ENCODE measurements around the gene PPM1D. TPM values are rescaled to one million over a fixed set of nuclear protein-coding genes. Genes with fewer than 3 reads are reported as not detected.

The PPM1D gene
- total RNA-seq, 1 experiment from 2014 or later = 19.0 TPM

DNA sequence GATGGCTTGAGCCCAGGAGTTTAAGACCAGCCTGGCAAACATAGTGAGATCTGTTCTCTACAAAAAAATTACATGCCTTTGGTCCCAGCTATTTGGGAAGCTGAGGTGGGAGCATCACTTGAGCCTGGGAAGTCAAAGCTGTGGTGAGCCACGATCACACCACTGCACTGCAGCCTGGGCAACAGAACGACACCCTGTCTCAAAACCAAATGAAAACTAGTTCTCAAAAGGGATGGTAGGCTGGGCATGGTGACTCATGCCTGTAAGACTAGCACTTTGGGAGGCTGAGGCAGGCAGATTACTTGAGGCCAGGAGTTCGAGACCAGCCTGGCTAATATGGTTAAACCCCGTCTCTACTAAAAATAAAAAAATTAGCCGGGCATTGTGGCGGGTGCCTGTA is 31.1 kb downstream of the PPM1D start:
- Mint-ChIP-seq H3K9me3 (no peaks in the 10 kb centered on the region), H3K4me1 (no peaks in the 10 kb centered on the region), H3K4me3 (no peak overlapping the region), H3K27ac (no peak overlapping the region), H3K27me3 (ENCODE audit: low read depth) (no peaks in the 10 kb centered on the region), H3K36me3 (ENCODE audit: insufficient read depth in 1 of 3, low read depth in 3 of 3) (peaks cover 0 to 25% (median 23%) of the 10 kb centered on the region in 3 experiments; a peak in 6 of 7 replicates)
- no peak overlapping the region for H4K8ac ChIP-seq (replicated peaks; ENCODE audit: insufficient read length, low read depth, low read length)
- H3K27me3 ChIP-seq (ENCODE audit: insufficient read depth, low read length) = no peaks in the 10 kb centered on the region
- H3K14ac ChIP-seq (ENCODE audit: insufficient read depth, low read length) = no peak overlapping the region
- H3K9me3 ChIP-seq (ENCODE audit: control insufficient read depth, low read depth, low read length) = no peaks in the 10 kb centered on the region
- no peak overlapping the region for H4K91ac ChIP-seq (ENCODE audit: insufficient read length, low read depth, low read length)
- no peak overlapping the region for H3K23ac ChIP-seq (ENCODE audit: insufficient read length, low read depth, low read length)
- H2AFZ ChIP-seq (ENCODE audit: low read length) = no peak overlapping the region
- no peak overlapping the region for H3T11ph ChIP-seq (ENCODE audit: low read length)
- no peak for DNase-seq
- no peak overlapping the region for H2AK5ac ChIP-seq (ENCODE audit: insufficient read length, low read length)
- H3K23me2 ChIP-seq (ENCODE audit: insufficient read length, low read depth, low read length, poor library complexity, severe bottlenecking) = no peaks in the 10 kb centered on the region
- H3K4me1 ChIP-seq (ENCODE audit: insufficient read depth, low read length) = no peaks in the 10 kb centered on the region
- WGBS (ENCODE audit: extremely low coverage, insufficient read length, low lambda C conversion rate) = no CpG with 5 or more reads among the region's 6 CpGs
- H2BK5ac ChIP-seq (ENCODE audit: insufficient read length, low read length) = no peak overlapping the region
- no peak overlapping the region for H3K4me2 ChIP-seq (ENCODE audit: insufficient read depth, insufficient read length, low read length)
- no peak overlapping the region for H2BK20ac ChIP-seq (ENCODE audit: low read depth, low read length, poor library complexity, severe bottlenecking)
- no peak overlapping the region for H4K5ac ChIP-seq (ENCODE audit: insufficient read length, low read depth, low read length)
- no peak overlapping the region for H3K18ac ChIP-seq (ENCODE audit: insufficient read length, low read depth, low read length)
- no peak overlapping the region for H3K9ac ChIP-seq (ENCODE audit: extremely low read depth, insufficient read length, low read length)
- no peak overlapping the region for H2BK120ac ChIP-seq (ENCODE audit: low read depth, low read length, poor library complexity, severe bottlenecking)
- no peak overlapping the region for H2BK15ac ChIP-seq (ENCODE audit: low read depth, low read length)
- TF ChIP-seq, protein P1, sequence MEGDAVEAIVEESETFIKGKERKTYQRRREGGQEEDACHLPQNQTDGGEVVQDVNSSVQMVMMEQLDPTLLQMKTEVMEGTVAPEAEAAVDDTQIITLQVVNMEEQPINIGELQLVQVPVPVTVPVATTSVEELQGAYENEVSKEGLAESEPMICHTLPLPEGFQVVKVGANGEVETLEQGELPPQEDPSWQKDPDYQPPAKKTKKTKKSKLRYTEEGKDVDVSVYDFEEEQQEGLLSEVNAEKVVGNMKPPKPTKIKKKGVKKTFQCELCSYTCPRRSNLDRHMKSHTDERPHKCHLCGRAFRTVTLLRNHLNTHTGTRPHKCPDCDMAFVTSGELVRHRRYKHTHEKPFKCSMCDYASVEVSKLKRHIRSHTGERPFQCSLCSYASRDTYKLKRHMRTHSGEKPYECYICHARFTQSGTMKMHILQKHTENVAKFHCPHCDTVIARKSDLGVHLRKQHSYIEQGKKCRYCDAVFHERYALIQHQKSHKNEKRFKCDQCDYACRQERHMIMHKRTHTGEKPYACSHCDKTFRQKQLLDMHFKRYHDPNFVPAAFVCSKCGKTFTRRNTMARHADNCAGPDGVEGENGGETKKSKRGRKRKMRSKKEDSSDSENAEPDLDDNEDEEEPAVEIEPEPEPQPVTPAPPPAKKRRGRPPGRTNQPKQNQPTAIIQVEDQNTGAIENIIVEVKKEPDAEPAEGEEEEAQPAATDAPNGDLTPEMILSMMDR (conservative IDR thresholded peaks at IDR 0.05) = no peak
- H3K79me2 ChIP-seq (ENCODE audit: insufficient read depth, low read length) = no peaks in the 10 kb centered on the region
- no peaks in the 10 kb centered on the region for H4K20me1 ChIP-seq (ENCODE audit: control insufficient read depth, insufficient read depth, insufficient read length)
- H3K79me1 ChIP-seq (ENCODE audit: insufficient read depth, low read depth, low read length, poor library complexity, severe bottlenecking) = peaks cover 6% of the 10 kb centered on the region
- H2BK12ac ChIP-seq (ENCODE audit: insufficient read length, low read depth, low read length) = no peak overlapping the region
- no peak overlapping the region for H3K27ac ChIP-seq (ENCODE audit: insufficient read length, low read depth, low read length)
- H3K4ac ChIP-seq (ENCODE audit: low read depth, low read length) = no peak overlapping the region
- no peak overlapping the region for H3K56ac ChIP-seq (ENCODE audit: insufficient read length, low read depth, low read length)
